T-cell (primary cell): ENCODE measurements around the gene LARP1. TPM values are rescaled to one million over a fixed set of nuclear protein-coding genes. Genes with fewer than 3 reads are reported as not detected.

Source experiments
- ATAC-seq, 4 experiments: fragments of 200-7000 bp in 3 of 4; fragments of 150-1000 bp in 1 of 4; cut with Tn5 transposase; replicated peaks in 1 of 4; 1 replicate in 3 of 4; 2 replicates in 1 of 4; pipeline ENCODE4 v1.10.0; 2021; ENCODE audit warnings: moderate library complexity in 3 of 4, mild to moderate bottlenecking in 2 of 4, moderate number of reproducible peaks in 1 of 4
- CTCF ChIA-PET, 2 donors: fragments of 300-600 bp; sonication (Branson Sonifier 250); formaldehyde crosslinking; loops; one replicate each; lab custom pipeline; 2022; ENCODE audit warnings: antibody characterized with exemption in 2 of 2; lab: Charles Lee
- POLR2A ChIA-PET, 2 donors: fragments of 300-600 bp; sonication (Branson Sonifier 250); formaldehyde crosslinking; loops; one replicate each; lab custom pipeline; 2022; ENCODE audit warnings: antibody characterized with exemption in 2 of 2; lab: Charles Lee
- DNase-seq, 35 experiments: peaks; one replicate each; pipeline versions ENCODE4 v3.0.0 to v3.0.0-alpha.2; 2013 to 2023
- H3K27ac ChIP-seq: one replicate; pipeline ENCODE4 v1.5.1; 2013; ENCODE audit warnings: low read length
- H3K27me3 ChIP-seq, 2 experiments: replicated peaks in 1 of 2; 1 replicate in 1 of 2; 2 replicates in 1 of 2; pipeline versions ENCODE4 v1.6.1 to v1.7.0; 2013; ENCODE audit warnings: low read length in 1 of 2, mixed read lengths in 1 of 2; ENCODE audit not compliant: control insufficient read depth in 2 of 2, insufficient read depth in 2 of 2; ENCODE audit errors: extremely low read depth in 1 of 2
- H3K36me3 ChIP-seq, 2 donors: 1 replicate in 1 of 2; 2 replicates in 1 of 2; pipeline versions ENCODE4 v1.6.1 to v1.7.0; 2013; ENCODE audit warnings: low read length in 1 of 2; ENCODE audit not compliant: control insufficient read depth in 2 of 2, insufficient read depth in 1 of 2; ENCODE audit errors: extremely low read depth in 1 of 2
- H3K4me1 ChIP-seq, 2 experiments: 1 replicate in 1 of 2; 2 replicates in 1 of 2; pipeline versions ENCODE4 v1.6.1 to v1.7.0; 2013; ENCODE audit warnings: low read length in 2 of 2, mixed read lengths in 1 of 2; ENCODE audit not compliant: insufficient read depth in 2 of 2, control insufficient read depth in 1 of 2; ENCODE audit errors: extremely low read depth in 1 of 2
- H3K4me3 ChIP-seq, 2 donors: 1 replicate in 1 of 2; 2 replicates in 1 of 2; pipeline versions ENCODE4 v1.5.1 to v1.7.0; 2013; ENCODE audit warnings: mild to moderate bottlenecking in 2 of 2, low read length in 1 of 2, moderate library complexity in 1 of 2; ENCODE audit not compliant: control insufficient read depth in 1 of 2; ENCODE audit errors: extremely low read depth in 1 of 2
- H3K9me3 ChIP-seq: 2 replicates; pipeline ENCODE4 v1.7.0; 2013
- H3K27ac Mint-ChIP-seq, 2 donors: one replicate each; pipeline ENCODE4 v1.8.0; 2020 to 2021; ENCODE audit warnings: mild to moderate bottlenecking in 2 of 2, mixed read lengths in 2 of 2
- H3K27me3 Mint-ChIP-seq, 2 donors: one replicate each; pipeline ENCODE4 v1.8.0; 2021 to 2022; ENCODE audit warnings: mixed read lengths in 2 of 2
- H3K36me3 Mint-ChIP-seq: one replicate; pipeline ENCODE4 v1.8.0; 2021; ENCODE audit warnings: mixed read lengths
- H3K4me1 Mint-ChIP-seq, 3 donors: one replicate each; pipeline ENCODE4 v1.8.0; 2020 to 2022; ENCODE audit warnings: mixed read lengths in 3 of 3, mild to moderate bottlenecking in 1 of 3
- H3K4me3 Mint-ChIP-seq, 3 donors: one replicate each; pipeline ENCODE4 v1.8.0; 2020 to 2022; ENCODE audit warnings: mild to moderate bottlenecking in 3 of 3, mixed read lengths in 3 of 3, moderate library complexity in 3 of 3
- H3K9me3 Mint-ChIP-seq, 3 donors: one replicate each; pipeline ENCODE4 v1.8.0; 2020 to 2022; ENCODE audit warnings: mixed read lengths in 3 of 3
- WGBS: methylation state at CpG from one replicate; pipeline ENCODE4 v1.1.5; 2013; ENCODE audit warnings: missing lambda C conversion rate; ENCODE audit not compliant: insufficient coverage; 5-methylcytosine and 5-hydroxymethylcytosine counted together
- total RNA-seq, 35 experiments: library from RNA in 6 of 35; stranded (reverse) in 6 of 35; fragments of 120-200 nt in 1 of 35; gene quantifications; one replicate each; pipeline versions ENCODE4 v1.2.1 to v1.2.4 and lab custom pipeline; 2013 to 2026

Gene LARP1
- total RNA-seq, 5 donors from 2014 or later (not counting 1 experiment from before 2014, with no cell fraction given), result 137 to 201 (median 182) TPM

DNA sequence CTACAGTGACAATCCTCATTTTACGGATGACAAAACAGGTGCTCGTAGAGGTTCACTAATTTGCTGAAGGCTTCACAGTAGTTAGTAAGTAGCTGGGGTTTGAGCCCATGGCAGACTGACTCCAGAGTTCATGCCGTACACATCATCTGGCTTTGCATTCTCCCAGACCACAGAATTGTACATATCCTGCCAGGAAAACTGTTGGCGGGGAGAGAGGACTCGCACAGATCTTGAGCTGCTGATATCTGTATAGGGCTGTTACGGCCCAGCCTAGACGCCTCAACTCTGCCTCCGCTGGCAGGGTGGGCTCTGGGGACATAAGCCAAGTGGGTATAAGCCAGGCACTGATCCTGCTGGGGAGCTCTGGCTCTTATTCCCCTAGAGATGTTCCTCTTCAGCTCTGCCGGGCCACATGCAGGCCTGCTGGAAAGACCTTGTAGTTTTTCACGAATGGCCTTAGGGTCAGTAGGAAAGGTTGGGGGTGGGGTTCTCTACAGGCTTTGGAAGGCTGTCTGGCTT, 16.3 kb downstream of the LARP1 start:
- Mint-ChIP-seq H3K4me1 (peaks cover 77 to 92% (median 87%) of the 10 kb centered on the region in 3 donors), H3K9me3 (no peaks in the 10 kb centered on the region), H3K4me3 (peak overlapping the region in 1 of 3 donors; percentile 17), H3K27ac (no peak overlapping the region), H3K27me3 (no peaks in the 10 kb centered on the region), H3K36me3 (no peaks in the 10 kb centered on the region)
- no peak for ATAC-seq
- no peak overlapping the region for H3K27ac ChIP-seq
- peaks cover 44 to 81% of the 10 kb centered on the region in 2 experiments for H3K4me1 ChIP-seq
- H3K4me3 ChIP-seq, result no peak overlapping the region
- H3K27me3 ChIP-seq, result no peaks in the 10 kb centered on the region
- WGBS, result 90% methylated on average over 5 of the region's 10 CpGs
- peaks cover 0 to 3% of the 10 kb centered on the region in 2 donors for H3K36me3 ChIP-seq
- H3K9me3 ChIP-seq, result no peaks in the 10 kb centered on the region
- DNase-seq, result no peak
- POLR2A ChIA-PET, result interaction anchor here in 1 of 2 donors (0.7 kb wide), 1 partner anchor 18 kb away, joined by 9 read pairs; no protein-coding TSS in a partner anchor
- CTCF ChIA-PET, result interaction anchor here in 1 of 2 donors (0.6 kb wide), 1 partner anchor 121 kb away, joined by 3 read pairs; no protein-coding TSS in a partner anchor

DNA sequence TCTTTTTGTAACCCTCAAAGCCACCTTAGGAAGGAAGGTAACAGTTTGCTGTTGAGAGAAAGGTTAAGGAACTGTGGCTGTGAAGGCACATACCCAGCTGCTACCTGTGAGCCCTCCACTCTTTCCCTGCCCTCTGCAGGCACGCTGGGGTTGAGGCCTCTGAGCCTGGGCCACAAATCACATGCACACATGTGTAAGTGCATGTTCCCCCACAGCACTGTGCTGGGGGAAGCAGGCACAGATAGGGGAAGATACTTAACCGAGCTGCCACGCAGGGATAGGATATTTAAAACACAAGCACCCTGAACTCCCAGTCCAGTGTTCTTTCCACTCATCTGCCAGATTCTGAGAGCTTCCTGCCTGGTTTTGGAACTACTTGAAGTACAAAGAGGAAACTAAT, 18.1 kb downstream of the LARP1 start:
- H3K4me1 ChIP-seq, result peaks cover 27 to 70% of the 10 kb centered on the region in 2 experiments
- no CpG with 5 or more reads among the region's 3 CpGs for WGBS
- no peak overlapping the region for H3K4me3 ChIP-seq
- H3K4me1 Mint-ChIP-seq, result peaks cover 61 to 82% (median 78%) of the 10 kb centered on the region in 3 donors
- CTCF ChIA-PET, result no interaction called here
- no peak for ATAC-seq
- peak overlapping the region in 1 of 2 donors; percentile 48 for H3K27ac Mint-ChIP-seq
- peaks cover under 1% of the 10 kb centered on the region for H3K36me3 Mint-ChIP-seq
- no peak for DNase-seq
- H3K27me3 ChIP-seq, result no peaks in the 10 kb centered on the region
- peak overlapping the region in 1 of 3 donors; percentile 22 for H3K4me3 Mint-ChIP-seq
- H3K36me3 ChIP-seq, result peaks cover 0 to 3% of the 10 kb centered on the region in 2 donors
- no peaks in the 10 kb centered on the region for H3K27me3 Mint-ChIP-seq
- no peak overlapping the region for H3K27ac ChIP-seq
- H3K9me3 Mint-ChIP-seq, result no peaks in the 10 kb centered on the region
- no peaks in the 10 kb centered on the region for H3K9me3 ChIP-seq
- POLR2A ChIA-PET, result interaction anchor here in 1 of 2 donors (1.5 kb wide), 1 partner anchor 12 kb away, joined by 5 read pairs; no protein-coding TSS in a partner anchor

DNA sequence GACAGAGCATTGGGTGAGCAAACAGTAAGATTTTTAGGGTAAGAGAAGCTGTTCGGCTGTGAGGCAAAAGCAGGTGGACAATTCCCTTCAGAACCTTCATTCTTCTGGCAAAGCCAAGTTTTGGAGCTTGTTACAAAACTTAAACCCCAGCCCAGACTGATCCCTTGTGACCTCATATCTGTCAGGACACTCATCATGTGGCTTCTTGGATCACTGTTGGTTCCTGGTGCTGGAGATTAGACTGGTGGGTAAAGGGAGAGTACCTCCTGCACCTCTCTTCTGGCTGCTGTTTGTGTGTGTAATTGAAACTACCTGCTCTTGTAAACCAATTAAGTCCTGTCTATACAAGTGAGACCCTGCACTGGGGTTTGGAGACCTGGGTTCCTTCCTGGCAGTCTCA, 21.0 kb downstream of the LARP1 start:
- WGBS, result no CpG with 5 or more reads among the region's 1 CpG
- H3K4me3 ChIP-seq, result no peak overlapping the region
- H3K27ac ChIP-seq, result no peak overlapping the region
- peaks cover 0 to 3% of the 10 kb centered on the region in 2 donors for H3K36me3 ChIP-seq
- POLR2A ChIA-PET, result interaction anchor here in 1 of 2 donors (0.6 kb wide), 1 partner anchor 38 kb away, joined by 4 read pairs; no protein-coding TSS in a partner anchor
- H3K27me3 ChIP-seq, result no peaks in the 10 kb centered on the region
- Mint-ChIP-seq H3K27me3 (no peaks in the 10 kb centered on the region), H3K36me3 (peaks cover 7% of the 10 kb centered on the region), H3K4me1 (peaks cover 56 to 83% (median 79%) of the 10 kb centered on the region in 3 donors), H3K4me3 (no peak overlapping the region), H3K27ac (peak overlapping the region in 1 of 2 donors; percentile 71), H3K9me3 (no peaks in the 10 kb centered on the region)
- DNase-seq (no peak), ATAC-seq (no peak)
- H3K4me1 ChIP-seq, result peaks cover 15 to 62% of the 10 kb centered on the region in 2 experiments
- H3K9me3 ChIP-seq, result no peaks in the 10 kb centered on the region
- CTCF ChIA-PET, result no interaction called here

- Histone ChIP-seq H3K9me3 (no peaks in the 10 kb centered on the region), H3K36me3 (no peaks in the 10 kb centered on the region), H3K4me3 (no peak overlapping the region), H3K4me1 (peaks cover 12 to 71% of the 10 kb centered on the region in 2 experiments), H3K27ac (no peak overlapping the region), H3K27me3 (no peaks in the 10 kb centered on the region)
- H3K27ac Mint-ChIP-seq, result peak overlapping the region in 1 of 2 donors; percentile 44
- H3K36me3 Mint-ChIP-seq, result peaks cover 7% of the 10 kb centered on the region
- H3K4me1 Mint-ChIP-seq, result peaks cover 62 to 87% (median 84%) of the 10 kb centered on the region in 3 donors
- ChIA-PET POLR2A (no interaction called here), CTCF (interaction anchor here in 1 of 2 donors (0.6 kb wide), 1 partner anchor 15 kb away, joined by 6 read pairs; no protein-coding TSS in a partner anchor)
- ATAC-seq, result no peak
- H3K27me3 Mint-ChIP-seq, result no peaks in the 10 kb centered on the region
- WGBS, result 100% methylated on average over 1 of the region's 2 CpGs
- H3K4me3 Mint-ChIP-seq, result no peak overlapping the region
- no peaks in the 10 kb centered on the region for H3K9me3 Mint-ChIP-seq
- no peak for DNase-seq
These were observed 23.4 kb downstream of the LARP1 start for GRCh38 chr5:154778534-154778933.

DNA sequence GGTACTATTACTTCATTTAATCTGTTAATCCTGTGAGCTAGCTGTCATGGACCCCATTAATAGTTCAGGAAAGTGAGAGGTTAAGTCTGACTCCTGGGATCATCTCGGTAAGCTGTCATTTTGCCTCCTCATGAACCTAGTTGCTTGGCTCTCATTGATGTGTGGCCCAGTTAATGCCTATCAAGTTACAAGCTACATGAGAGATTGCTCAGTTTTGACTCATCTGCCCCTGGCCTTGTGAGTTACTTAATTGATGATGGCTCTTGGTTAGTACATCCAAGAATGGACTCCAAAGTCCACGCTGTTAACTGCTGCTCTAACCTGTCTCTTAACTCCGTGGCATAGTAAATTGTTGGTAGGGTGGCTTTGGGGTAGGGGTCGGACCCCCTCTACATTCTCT, 23.9 kb downstream of the LARP1 start:
- Mint-ChIP-seq H3K36me3 (peaks cover 7% of the 10 kb centered on the region), H3K27ac (no peak overlapping the region), H3K27me3 (no peaks in the 10 kb centered on the region), H3K9me3 (no peaks in the 10 kb centered on the region), H3K4me1 (peaks cover 63 to 87% (median 84%) of the 10 kb centered on the region in 3 donors), H3K4me3 (no peak overlapping the region)
- no peak overlapping the region for H3K4me3 ChIP-seq
- DNase-seq (no peak), ATAC-seq (no peak)
- H3K4me1 ChIP-seq, result peaks cover 11 to 71% of the 10 kb centered on the region in 2 experiments
- CTCF ChIA-PET, result no interaction called here
- no peaks in the 10 kb centered on the region for H3K27me3 ChIP-seq
- POLR2A ChIA-PET, result no interaction called here
- H3K27ac ChIP-seq, result no peak overlapping the region
- no peaks in the 10 kb centered on the region for H3K9me3 ChIP-seq
- WGBS, result no CpG with 5 or more reads among the region's 4 CpGs
- H3K36me3 ChIP-seq, result no peaks in the 10 kb centered on the region

GRCh38 chr5:154780128-154780527, 25.0 kb downstream of the LARP1 start:
- POLR2A ChIA-PET, result no interaction called here
- no peaks in the 10 kb centered on the region for H3K27me3 ChIP-seq
- no peak overlapping the region for H3K27ac ChIP-seq
- Mint-ChIP-seq H3K4me3 (peak overlapping the region in 1 of 3 donors; percentile 8), H3K36me3 (peaks cover 7% of the 10 kb centered on the region), H3K27me3 (no peaks in the 10 kb centered on the region), H3K4me1 (peaks cover 63 to 87% (median 84%) of the 10 kb centered on the region in 3 donors), H3K9me3 (no peaks in the 10 kb centered on the region), H3K27ac (peak overlapping the region in 1 of 2 donors; percentile 60)
- peaks cover 13 to 70% of the 10 kb centered on the region in 2 experiments for H3K4me1 ChIP-seq
- no peak for ATAC-seq
- H3K36me3 ChIP-seq, result peaks cover 0 to 2% of the 10 kb centered on the region in 2 donors
- H3K4me3 ChIP-seq, result no peak overlapping the region
- no CpG with 5 or more reads among the region's 1 CpG for WGBS
- CTCF ChIA-PET, result no interaction called here
- DNase-seq, result no peak
- H3K9me3 ChIP-seq, result no peaks in the 10 kb centered on the region
